Smooth muscle cell (in vitro differentiated cells): ENCODE results near the gene SEC22C. TPM values are rescaled to one million over a fixed set of nuclear protein-coding genes. Genes with fewer than 3 reads are reported as not detected.

Source experiments
- DNase-seq: peaks from one replicate; lab custom pipeline; 2025; ENCODE audit not compliant: unreplicated experiment; lab: John Stamatoyannopoulos, UW
- H2AFZ ChIP-seq: fragments of 200-600 bp; sonication (generic); 2 replicates; pipeline ENCODE4 v1.6.0; 2016; ENCODE audit warnings: antibody characterized with exemption, low read depth, mild to moderate bottlenecking
- H3F3A ChIP-seq: fragments of 200-600 bp; sonication (generic); 2 replicates; pipeline ENCODE4 v1.6.0; 2017; ENCODE audit warnings: antibody characterized with exemption, low read depth
- H3K27ac ChIP-seq: fragments of 200-600 bp; sonication (generic); 2 replicates; pipeline ENCODE4 v1.5.1; 2016; ENCODE audit warnings: low read depth, mild to moderate bottlenecking
- H3K27me3 ChIP-seq: fragments of 200-600 bp; sonication (generic); 2 replicates; pipeline ENCODE4 v1.6.1; 2016; ENCODE audit warnings: low read depth, mild to moderate bottlenecking
- H3K36me3 ChIP-seq: fragments of 200-600 bp; sonication (generic); 2 replicates; pipeline ENCODE4 v1.5.1; 2016; ENCODE audit warnings: low read depth
- H3K4me1 ChIP-seq: fragments of 200-600 bp; sonication (generic); 2 replicates; pipeline ENCODE4 v1.5.1; 2016; ENCODE audit warnings: low read depth
- H3K4me2 ChIP-seq: fragments of 200-600 bp; sonication (generic); 2 replicates; pipeline ENCODE4 v1.6.0; 2016; ENCODE audit warnings: mild to moderate bottlenecking
- H3K4me3 ChIP-seq: fragments of 200-600 bp; sonication (generic); 2 replicates; pipeline ENCODE4 v1.5.1; 2016; ENCODE audit warnings: mild to moderate bottlenecking
- H3K79me2 ChIP-seq: fragments of 200-600 bp; sonication (generic); 2 replicates; pipeline ENCODE4 v1.6.0; 2016; ENCODE audit warnings: low read depth, mild to moderate bottlenecking
- H3K9ac ChIP-seq: fragments of 200-600 bp; sonication (generic); 2 replicates; pipeline ENCODE4 v1.6.0; 2016; ENCODE audit warnings: low read depth
- H3K9me3 ChIP-seq: fragments of 200-600 bp; sonication (generic); replicated peaks from 2 replicates; pipeline ENCODE4 v1.5.1; 2016; ENCODE audit warnings: low read depth
- H4K20me1 ChIP-seq: fragments of 200-600 bp; sonication (generic); 2 replicates; pipeline ENCODE4 v1.6.0; 2016; ENCODE audit warnings: low read depth
- WGBS: methylation state at CpG from one replicate; pipeline ENCODE4 v1.1.7; 2016; ENCODE audit warnings: low lambda C conversion rate; 5-methylcytosine and 5-hydroxymethylcytosine counted together
- polyA plus RNA-seq: library from polyadenylated mRNA; unstranded; fragments of >200 nt; fragmentation: Nextera tagmentation; extraction: Ambion mirVana; gene quantifications from 2 replicates; pipeline ENCODE4 v1.2.1, GENCODE V29; 2016
- total RNA-seq: library from RNA; depleted of rRNA; stranded (reverse); fragments of >200 nt; gene quantifications from 2 replicates; pipeline ENCODE4 v1.2.3, GENCODE V29; 2014
- TF ChIP-seq, protein P1 (sequence below): fragments of 200-600 bp; sonication (generic); IDR thresholded peaks from 2 replicates; pipeline ENCODE4 v1.5.1; 2017; ENCODE audit warnings: borderline replicate concordance, mild to moderate bottlenecking, antibody characterized with exemption; ENCODE audit not compliant: insufficient read depth, poor library complexity, severe bottlenecking

Gene SEC22C
- total and polyA plus RNA-seq, 2 experiments from 2014 or later: 45.7 to 52.2 TPM

DNA sequence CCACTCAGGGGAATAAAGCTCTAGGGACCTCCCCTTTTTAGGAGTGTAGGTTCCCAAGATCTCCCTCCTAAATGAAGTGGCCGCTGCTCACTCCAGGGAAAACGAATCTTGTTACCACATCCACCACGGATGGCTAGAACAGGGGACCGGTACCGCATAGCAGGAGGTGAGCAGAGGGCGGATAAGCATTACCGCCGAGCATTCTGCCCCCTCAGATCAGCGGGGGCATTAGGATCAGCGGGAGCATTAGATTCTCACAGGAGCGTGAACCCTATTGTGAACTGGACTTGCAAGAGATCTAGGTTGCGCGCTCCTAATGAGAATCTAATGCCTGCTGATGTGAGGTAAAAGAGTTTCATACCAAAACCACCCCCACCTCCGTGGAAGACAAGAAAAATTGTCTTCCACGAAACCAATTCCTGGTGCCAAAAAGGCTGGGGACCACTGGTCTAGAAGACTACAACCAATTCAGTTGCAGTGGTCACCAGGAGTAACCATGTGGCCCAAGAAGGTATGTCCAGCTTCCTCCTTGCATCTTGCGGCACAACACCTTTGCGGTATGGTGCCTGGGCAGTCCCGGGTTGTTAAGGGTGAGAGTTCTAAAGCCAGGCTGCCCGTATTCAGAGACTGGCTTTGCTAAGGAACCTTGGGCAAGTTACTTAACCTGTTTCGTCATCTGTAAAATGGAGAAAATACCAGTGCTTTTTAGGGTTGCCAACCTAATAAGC is 7.8 kb upstream of the SEC22C start:
- H2AFZ ChIP-seq: peak overlapping the region; percentile 2
- no peaks in the 10 kb centered on the region for H4K20me1 ChIP-seq
- H3K9me3 ChIP-seq: no peaks in the 10 kb centered on the region
- H3K27me3 ChIP-seq: no peaks in the 10 kb centered on the region
- H3K9ac ChIP-seq: no peak overlapping the region
- no peaks in the 10 kb centered on the region for H3K36me3 ChIP-seq
- peak overlapping the region; percentile 49 for H3K4me3 ChIP-seq
- peaks cover 27% of the 10 kb centered on the region for H3K79me2 ChIP-seq
- H3K4me2 ChIP-seq: peak overlapping the region; percentile 90
- 94% methylated on average over 20 of the region's 20 CpGs for WGBS
- no peaks in the 10 kb centered on the region for H3F3A ChIP-seq
- TF ChIP-seq, protein P1, sequence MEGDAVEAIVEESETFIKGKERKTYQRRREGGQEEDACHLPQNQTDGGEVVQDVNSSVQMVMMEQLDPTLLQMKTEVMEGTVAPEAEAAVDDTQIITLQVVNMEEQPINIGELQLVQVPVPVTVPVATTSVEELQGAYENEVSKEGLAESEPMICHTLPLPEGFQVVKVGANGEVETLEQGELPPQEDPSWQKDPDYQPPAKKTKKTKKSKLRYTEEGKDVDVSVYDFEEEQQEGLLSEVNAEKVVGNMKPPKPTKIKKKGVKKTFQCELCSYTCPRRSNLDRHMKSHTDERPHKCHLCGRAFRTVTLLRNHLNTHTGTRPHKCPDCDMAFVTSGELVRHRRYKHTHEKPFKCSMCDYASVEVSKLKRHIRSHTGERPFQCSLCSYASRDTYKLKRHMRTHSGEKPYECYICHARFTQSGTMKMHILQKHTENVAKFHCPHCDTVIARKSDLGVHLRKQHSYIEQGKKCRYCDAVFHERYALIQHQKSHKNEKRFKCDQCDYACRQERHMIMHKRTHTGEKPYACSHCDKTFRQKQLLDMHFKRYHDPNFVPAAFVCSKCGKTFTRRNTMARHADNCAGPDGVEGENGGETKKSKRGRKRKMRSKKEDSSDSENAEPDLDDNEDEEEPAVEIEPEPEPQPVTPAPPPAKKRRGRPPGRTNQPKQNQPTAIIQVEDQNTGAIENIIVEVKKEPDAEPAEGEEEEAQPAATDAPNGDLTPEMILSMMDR: no peak
- peaks cover 10% of the 10 kb centered on the region for H3K4me1 ChIP-seq
- no peak for DNase-seq
- H3K27ac ChIP-seq: no peak overlapping the region

DNA sequence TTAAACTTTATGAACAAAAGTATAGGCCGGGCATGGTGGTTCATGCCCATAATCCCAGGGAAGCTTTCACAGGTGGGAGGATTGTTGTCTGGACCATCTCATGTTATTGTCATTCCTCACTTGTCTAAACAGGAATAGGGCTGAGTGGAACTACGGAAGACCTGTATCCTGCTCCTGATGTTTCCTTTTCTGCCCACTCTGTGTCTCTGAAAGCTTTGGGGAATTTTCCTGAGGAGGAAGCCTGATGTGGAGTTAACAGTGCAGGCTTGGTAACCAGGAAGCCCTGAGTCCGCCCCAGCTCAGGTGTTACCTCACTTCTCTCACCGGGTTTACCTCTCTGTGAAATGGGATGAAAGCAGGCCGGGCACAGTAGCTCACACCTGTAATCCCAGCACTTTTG is 6.9 kb upstream of the SEC22C start:
- no peak overlapping the region for H2AFZ ChIP-seq
- TF ChIP-seq, protein P1: no peak
- H3K27ac ChIP-seq: no peak overlapping the region
- H3K79me2 ChIP-seq: peaks cover 23% of the 10 kb centered on the region
- H4K20me1 ChIP-seq: no peaks in the 10 kb centered on the region
- H3F3A ChIP-seq: no peaks in the 10 kb centered on the region
- H3K9ac ChIP-seq: no peak overlapping the region
- DNase-seq: no peak
- no peaks in the 10 kb centered on the region for H3K36me3 ChIP-seq
- H3K4me2 ChIP-seq: no peak overlapping the region
- peaks cover 10% of the 10 kb centered on the region for H3K4me1 ChIP-seq
- no peaks in the 10 kb centered on the region for H3K27me3 ChIP-seq
- WGBS: 89% methylated on average over 5 of the region's 5 CpGs
- no peak overlapping the region for H3K4me3 ChIP-seq
- H3K9me3 ChIP-seq: no peaks in the 10 kb centered on the region

DNA sequence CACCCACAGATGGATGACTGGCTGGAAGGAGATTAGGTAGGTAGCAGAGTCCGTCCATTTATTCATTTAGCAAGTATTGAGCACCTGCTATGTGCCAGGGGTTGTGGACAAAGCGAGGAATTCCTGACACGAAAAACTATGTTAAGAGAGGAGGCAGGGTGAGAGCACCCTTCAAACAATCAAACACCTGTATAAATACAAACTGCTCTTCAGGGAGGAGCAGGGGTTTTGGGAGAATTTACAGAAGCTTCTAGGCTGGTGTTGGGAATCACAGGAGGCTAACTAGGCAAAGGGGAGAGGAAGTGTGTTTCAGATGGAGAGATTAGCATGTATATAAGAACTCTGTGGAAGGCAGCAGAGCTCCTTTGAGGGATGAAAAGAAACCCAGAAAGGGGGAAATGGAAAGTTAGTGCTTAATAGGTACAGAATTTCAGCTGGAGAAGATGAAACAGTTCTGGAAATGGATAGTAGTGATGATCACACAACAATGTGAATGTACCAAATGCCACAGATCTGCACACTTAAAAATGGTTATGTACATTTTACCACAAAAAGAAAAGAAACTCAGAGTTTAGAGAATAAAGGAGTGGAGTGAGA is 805 bp upstream of the SEC22C start:
- Histone ChIP-seq H3K4me2 (peak overlapping the region; percentile 96), H3K27me3 (no peaks in the 10 kb centered on the region), H3K27ac (no peak overlapping the region), H3K9me3 (no peaks in the 10 kb centered on the region), H4K20me1 (no peaks in the 10 kb centered on the region), H3K79me2 (peaks cover 37% of the 10 kb centered on the region), H3K4me1 (peaks cover 9% of the 10 kb centered on the region), H3K36me3 (no peaks in the 10 kb centered on the region), H3K4me3 (peak overlapping the region; percentile 78), H3F3A (no peaks in the 10 kb centered on the region), H3K9ac (no peak overlapping the region), H2AFZ (peak overlapping the region; percentile 86)
- DNase-seq: no peak
- WGBS: 2% methylated on average over 3 of the region's 3 CpGs
- TF ChIP-seq, protein P1: no peak
